IMR-90 (cell line): ENCODE measurements around the gene MED4. TPM values are rescaled to one million over a fixed set of nuclear protein-coding genes. Genes with fewer than 3 reads are reported as not detected.

ENCODE experiments used
- ATAC-seq: fragments of 200-7000 bp; cut with Tn5 transposase; 2 replicates; pipeline ENCODE4 v1.9.1; 2020; ENCODE audit warnings: low read depth, mild to moderate bottlenecking, moderate library complexity
- BruUV-seq: library from RNA; stranded (reverse); fragments of 400-500 nt; replicated peaks from 2 replicates; lab custom pipeline; 2021; lab: Mats Ljungman, UMichigan
- CTCF ChIA-PET: fragments of 300-600 bp; formaldehyde crosslinking; extraction: SDS; loops from one replicate; lab custom pipeline; 2021; ENCODE audit warnings: antibody characterized with exemption; lab: Yijun Ruan, JAX
- POLR2A ChIA-PET: fragments of 300-600 bp; sonication (Branson Sonifier 250); formaldehyde crosslinking; loops from one replicate; lab custom pipeline; 2022; ENCODE audit warnings: antibody characterized with exemption; ENCODE audit not compliant: unreplicated experiment; lab: Charles Lee
- DNase-seq: peaks from one replicate; pipeline ENCODE4 v3.0.0; 2013
- H2AFZ ChIP-seq: replicated peaks from 2 replicates; pipeline ENCODE3; 2013; ENCODE audit warnings: low read length, mild to moderate bottlenecking; ENCODE audit not compliant: poor library complexity
- H2AK5ac ChIP-seq: 2 replicates; pipeline ENCODE4 v1.6.1; 2013; ENCODE audit warnings: low read depth, low read length, inconsistent platforms
- H2AK9ac ChIP-seq: replicated peaks from 2 replicates; pipeline ENCODE3; 2013; ENCODE audit warnings: mild to moderate bottlenecking, low read depth, low read length, moderate library complexity; ENCODE audit not compliant: poor library complexity
- H2BK120ac ChIP-seq: 2 replicates; pipeline ENCODE4 v1.6.1; 2013; ENCODE audit warnings: low read depth, low read length, inconsistent platforms
- H2BK15ac ChIP-seq: 3 replicates; pipeline ENCODE4 v1.6.1; 2013; ENCODE audit warnings: low read depth, low read length, inconsistent platforms
- H2BK20ac ChIP-seq: 2 replicates; pipeline ENCODE4 v1.6.1; 2013; ENCODE audit warnings: low read depth, mild to moderate bottlenecking, inconsistent platforms, low read length, moderate library complexity
- H2BK5ac ChIP-seq: 2 replicates; pipeline ENCODE4 v1.6.1; 2013; ENCODE audit warnings: mild to moderate bottlenecking, low read depth, low read length, inconsistent platforms; ENCODE audit not compliant: poor library complexity, severe bottlenecking
- H3K14ac ChIP-seq: replicated peaks from 2 replicates; pipeline ENCODE4 v1.6.1; 2013; ENCODE audit warnings: low read depth, low read length, inconsistent platforms
- H3K18ac ChIP-seq: 2 replicates; pipeline ENCODE4 v1.6.1; 2013; ENCODE audit warnings: low read depth, low read length, control low read depth
- H3K23ac ChIP-seq: 2 replicates; pipeline ENCODE4 v1.6.1; 2013; ENCODE audit warnings: low read depth, low read length, inconsistent platforms
- H3K27ac ChIP-seq: 2 replicates; pipeline ENCODE4 v1.5.1; 2013; ENCODE audit warnings: mild to moderate bottlenecking, control low read depth, low read length; ENCODE audit not compliant: insufficient read depth
- H3K27me3 ChIP-seq: 2 replicates; pipeline ENCODE4 v1.6.1; 2013; ENCODE audit warnings: low read length; ENCODE audit not compliant: control insufficient read depth, insufficient read depth
- H3K36me3 ChIP-seq: 2 replicates; pipeline ENCODE4 v1.6.1; 2013; ENCODE audit warnings: low read length, mixed read lengths; ENCODE audit not compliant: control insufficient read depth, insufficient read depth
- H3K4ac ChIP-seq: 2 replicates; pipeline ENCODE4 v1.6.1; 2013; ENCODE audit warnings: low read depth, low read length, inconsistent platforms
- H3K4me1 ChIP-seq: 2 replicates; pipeline ENCODE4 v1.6.1; 2013; ENCODE audit warnings: low read length, mixed read lengths; ENCODE audit not compliant: control insufficient read depth, insufficient read depth
- H3K4me2 ChIP-seq: 2 replicates; pipeline ENCODE4 v1.6.1; 2013; ENCODE audit warnings: low read depth, mild to moderate bottlenecking, control low read depth, low read length, moderate library complexity
- H3K4me3 ChIP-seq: 2 replicates; pipeline ENCODE4 v1.5.1; 2013; ENCODE audit warnings: low read depth, mild to moderate bottlenecking, control low read depth, low read length, moderate library complexity; ENCODE audit not compliant: insufficient read depth
- H3K56ac ChIP-seq: 2 replicates; pipeline ENCODE4 v1.6.1; 2013; ENCODE audit warnings: low read length, inconsistent platforms; ENCODE audit not compliant: insufficient read depth; ENCODE audit errors: extremely low read depth
- H3K79me1 ChIP-seq, 2 experiments: 2 replicates each; pipeline ENCODE4 v1.6.1; 2013; ENCODE audit warnings: low read length in 2 of 2, inconsistent platforms in 1 of 2, low read depth in 1 of 2
- H3K9ac ChIP-seq: 2 replicates; pipeline ENCODE4 v1.6.1; 2013; ENCODE audit warnings: low read depth, low read length, control low read depth
- H3K9me1 ChIP-seq: 2 replicates; pipeline ENCODE4 v1.6.1; 2013; ENCODE audit warnings: low read length, inconsistent platforms; ENCODE audit not compliant: insufficient read depth
- H3K9me3 ChIP-seq: 2 replicates; pipeline ENCODE4 v1.6.1; 2013; ENCODE audit warnings: low read length; ENCODE audit not compliant: control insufficient read depth, insufficient read depth
- H4K20me1 ChIP-seq: 2 replicates; pipeline ENCODE4 v1.6.1; 2013; ENCODE audit warnings: low read length, inconsistent platforms; ENCODE audit not compliant: insufficient read depth
- H4K5ac ChIP-seq: 2 replicates; pipeline ENCODE4 v1.6.1; 2013; ENCODE audit warnings: mild to moderate bottlenecking, low read depth, low read length, control low read depth
- H4K8ac ChIP-seq, 2 experiments: 2 replicates each; pipeline ENCODE4 v1.6.1; 2013; ENCODE audit warnings: low read depth in 2 of 2, low read length in 2 of 2, control low read depth in 1 of 2, inconsistent platforms in 1 of 2
- H4K91ac ChIP-seq: 2 replicates; pipeline ENCODE4 v1.6.1; 2013; ENCODE audit warnings: low read depth, low read length, inconsistent platforms; ENCODE audit not compliant: insufficient read depth
- CHD1 ChIP-seq: IDR thresholded peaks from 2 replicates; pipeline ENCODE4 v1.6.1; 2012; ENCODE audit warnings: low read depth, low read length, improper control_type of control experiment
- FOS ChIP-seq: fragments of 150-350 bp; IDR thresholded peaks from 2 replicates; pipeline ENCODE4 v1.6.1; 2016; ENCODE audit warnings: low read depth, low read length
- NFE2L2 ChIP-seq: fragments of 150-350 bp; IDR thresholded peaks from 2 replicates; pipeline ENCODE4 v1.6.1; 2016; ENCODE audit warnings: low read depth, mild to moderate bottlenecking, low read length
- POLR2A ChIP-seq: IDR thresholded peaks from 2 replicates; pipeline ENCODE4 v1.6.1; 2012; ENCODE audit warnings: mild to moderate bottlenecking, low read depth, low read length
- RAD21 ChIP-seq: IDR thresholded peaks from 2 replicates; pipeline ENCODE4 v1.6.1; 2012; ENCODE audit warnings: low read length, improper control_type of control experiment
- USF2 ChIP-seq: fragments of 150-350 bp; IDR thresholded peaks from 2 replicates; pipeline ENCODE4 v1.6.1; 2017; ENCODE audit warnings: mild to moderate bottlenecking, antibody characterized with exemption, low read length, low read depth
- WGBS, 2 experiments: methylation state at CpG; one replicate each; pipeline versions ENCODE4 v1.1.5 to v1.1.7; 2013; ENCODE audit warnings: missing lambda C conversion rate in 2 of 2; ENCODE audit not compliant: insufficient read length in 1 of 2; ENCODE audit errors: extremely low coverage in 2 of 2; 5-methylcytosine and 5-hydroxymethylcytosine counted together
- dilution Hi-C: fragments of 300-500 bp; cut with HindIII; formaldehyde crosslinking; loops from one replicate; pipeline ENCODE4 v1.14.3; 2018; ENCODE audit warnings: low sequenced_read_pairs; ENCODE audit not compliant: unreplicated experiment
- in situ Hi-C: fragments of 300-500 bp; cut with MboI; formaldehyde crosslinking; loops from 3 replicates; pipeline ENCODE4 v1.14.3; 2019; ENCODE audit warnings: low sequenced_read_pairs, inconsistent platforms, mixed read lengths
- intact Hi-C: fragments of 100-400 bp; cut with micrococcal nuclease; formaldehyde crosslinking; loops from 2 replicates; pipeline ENCODE4 v1.10.0; 2022
- polyA plus RNA-seq, 3 experiments: library from polyadenylated mRNA; depleted of rRNA; stranded (reverse); fragments of >200 nt; gene quantifications; 2 replicates each; pipeline ENCODE4 v1.2.3, GENCODE V29; 2012; ENCODE audit warnings: low replicate concordance in 1 of 3
- total RNA-seq: library from RNA; depleted of rRNA; stranded (reverse); fragments of >200 nt; gene quantifications from 2 replicates; pipeline ENCODE4 v1.2.3, GENCODE V29; 2012

Gene MED4
- total and polyA plus RNA-seq, 2 of the 4 experiments (the other 2 are of a cell fraction): 25.3 to 40.5 TPM

- Histone ChIP-seq H3K36me3 (peaks cover 57% of the 10 kb centered on the region), H2BK120ac (no peak overlapping the region)
- no CpG with 5 or more reads among the region's 5 CpGs for WGBS, 2 experiments
These were observed 24.0 kb downstream of the MED4 start for GRCh38 chr13:48070942-48071341.

More at GRCh38 chr13:48070942-48071341, 24.0 kb downstream of the MED4 start:
- no peak overlapping the region for H4K91ac ChIP-seq
- no peak overlapping the region for H3K27ac ChIP-seq
- H4K20me1 ChIP-seq: no peaks in the 10 kb centered on the region
- no peak for DNase-seq
- intact Hi-C loops: no loop called here
- no TSS peak for BruUV-seq
- dilution Hi-C loops: no loop called here
- H3K18ac ChIP-seq: no peak overlapping the region
- H3K9me1 ChIP-seq: no peaks in the 10 kb centered on the region; the same call in 1 of the 2 replicates
- no peak overlapping the region for H3K4me2 ChIP-seq
- H3K4me1 ChIP-seq: no peaks in the 10 kb centered on the region
- H2BK5ac ChIP-seq: no peak overlapping the region
- no peaks in the 10 kb centered on the region for H3K27me3 ChIP-seq
- H3K79me1 ChIP-seq: peaks cover 8 to 21% of the 10 kb centered on the region in 2 experiments
- POLR2A ChIA-PET: no interaction called here
- no peak overlapping the region for H3K4me3 ChIP-seq
- peaks cover 46% of the 10 kb centered on the region for H3K9me3 ChIP-seq
- TF ChIP-seq POLR2A (no peak), USF2 (no peak), NFE2L2 (no peak), RAD21 (no peak), FOS (no peak), CHD1 (no peak)
- H3K9ac ChIP-seq: no peak overlapping the region
- ATAC-seq: no peak
- no peak overlapping the region for H3K23ac ChIP-seq
- no peak overlapping the region for H3K4ac ChIP-seq
- H4K5ac ChIP-seq: no peak overlapping the region
- H4K8ac ChIP-seq: no peak overlapping the region
- no peak overlapping the region for H2BK15ac ChIP-seq
- in situ Hi-C loops: no loop called here
- no peak overlapping the region for H3K14ac ChIP-seq
- H2AK9ac ChIP-seq: no peak overlapping the region
- CTCF ChIA-PET: no interaction called here
- H3K56ac ChIP-seq: no peak overlapping the region
- no peak overlapping the region for H2AK5ac ChIP-seq
- H2AFZ ChIP-seq: no peak overlapping the region
- no peak overlapping the region for H2BK20ac ChIP-seq
